IMR-90 (cell line): Measurements from ENCODE around the gene ETFB. TPM values are rescaled to one million over a fixed set of nuclear protein-coding genes. Genes with fewer than 3 reads are reported as not detected.

Experiments
- ATAC-seq: fragments of 200-7000 bp; cut with Tn5 transposase; 2 replicates; pipeline ENCODE4 v1.9.1; 2020; ENCODE audit warnings: low read depth, mild to moderate bottlenecking, moderate library complexity
- BruUV-seq: library from RNA; stranded (reverse); fragments of 400-500 nt; replicated peaks from 2 replicates; lab custom pipeline; 2021; lab: Mats Ljungman, UMichigan
- CTCF ChIA-PET: fragments of 300-600 bp; formaldehyde crosslinking; extraction: SDS; loops from one replicate; lab custom pipeline; 2021; ENCODE audit warnings: antibody characterized with exemption; lab: Yijun Ruan, JAX
- POLR2A ChIA-PET: fragments of 300-600 bp; sonication (Branson Sonifier 250); formaldehyde crosslinking; loops from one replicate; lab custom pipeline; 2022; ENCODE audit warnings: antibody characterized with exemption; ENCODE audit not compliant: unreplicated experiment; lab: Charles Lee
- DNase-seq: peaks from one replicate; pipeline ENCODE4 v3.0.0; 2013
- H2AFZ ChIP-seq: replicated peaks from 2 replicates; pipeline ENCODE3; 2013; ENCODE audit warnings: low read length, mild to moderate bottlenecking; ENCODE audit not compliant: poor library complexity
- H2AK5ac ChIP-seq: 2 replicates; pipeline ENCODE4 v1.6.1; 2013; ENCODE audit warnings: low read depth, low read length, inconsistent platforms
- H2AK9ac ChIP-seq: replicated peaks from 2 replicates; pipeline ENCODE3; 2013; ENCODE audit warnings: mild to moderate bottlenecking, low read depth, low read length, moderate library complexity; ENCODE audit not compliant: poor library complexity
- H2BK120ac ChIP-seq: 2 replicates; pipeline ENCODE4 v1.6.1; 2013; ENCODE audit warnings: low read depth, low read length, inconsistent platforms
- H2BK15ac ChIP-seq: 3 replicates; pipeline ENCODE4 v1.6.1; 2013; ENCODE audit warnings: low read depth, low read length, inconsistent platforms
- H2BK20ac ChIP-seq: 2 replicates; pipeline ENCODE4 v1.6.1; 2013; ENCODE audit warnings: low read depth, mild to moderate bottlenecking, inconsistent platforms, low read length, moderate library complexity
- H2BK5ac ChIP-seq: 2 replicates; pipeline ENCODE4 v1.6.1; 2013; ENCODE audit warnings: mild to moderate bottlenecking, low read depth, low read length, inconsistent platforms; ENCODE audit not compliant: poor library complexity, severe bottlenecking
- H3K14ac ChIP-seq: replicated peaks from 2 replicates; pipeline ENCODE4 v1.6.1; 2013; ENCODE audit warnings: low read depth, low read length, inconsistent platforms
- H3K18ac ChIP-seq: 2 replicates; pipeline ENCODE4 v1.6.1; 2013; ENCODE audit warnings: low read depth, low read length, control low read depth
- H3K23ac ChIP-seq: 2 replicates; pipeline ENCODE4 v1.6.1; 2013; ENCODE audit warnings: low read depth, low read length, inconsistent platforms
- H3K27ac ChIP-seq: 2 replicates; pipeline ENCODE4 v1.5.1; 2013; ENCODE audit warnings: mild to moderate bottlenecking, control low read depth, low read length; ENCODE audit not compliant: insufficient read depth
- H3K27me3 ChIP-seq: 2 replicates; pipeline ENCODE4 v1.6.1; 2013; ENCODE audit warnings: low read length; ENCODE audit not compliant: control insufficient read depth, insufficient read depth
- H3K36me3 ChIP-seq: 2 replicates; pipeline ENCODE4 v1.6.1; 2013; ENCODE audit warnings: low read length, mixed read lengths; ENCODE audit not compliant: control insufficient read depth, insufficient read depth
- H3K4ac ChIP-seq: 2 replicates; pipeline ENCODE4 v1.6.1; 2013; ENCODE audit warnings: low read depth, low read length, inconsistent platforms
- H3K4me1 ChIP-seq: 2 replicates; pipeline ENCODE4 v1.6.1; 2013; ENCODE audit warnings: low read length, mixed read lengths; ENCODE audit not compliant: control insufficient read depth, insufficient read depth
- H3K4me2 ChIP-seq: 2 replicates; pipeline ENCODE4 v1.6.1; 2013; ENCODE audit warnings: low read depth, mild to moderate bottlenecking, control low read depth, low read length, moderate library complexity
- H3K4me3 ChIP-seq: 2 replicates; pipeline ENCODE4 v1.5.1; 2013; ENCODE audit warnings: low read depth, mild to moderate bottlenecking, control low read depth, low read length, moderate library complexity; ENCODE audit not compliant: insufficient read depth
- H3K56ac ChIP-seq: 2 replicates; pipeline ENCODE4 v1.6.1; 2013; ENCODE audit warnings: low read length, inconsistent platforms; ENCODE audit not compliant: insufficient read depth; ENCODE audit errors: extremely low read depth
- H3K79me1 ChIP-seq, 2 experiments: 2 replicates each; pipeline ENCODE4 v1.6.1; 2013; ENCODE audit warnings: low read length in 2 of 2, inconsistent platforms in 1 of 2, low read depth in 1 of 2
- H3K9ac ChIP-seq: 2 replicates; pipeline ENCODE4 v1.6.1; 2013; ENCODE audit warnings: low read depth, low read length, control low read depth
- H3K9me1 ChIP-seq: 2 replicates; pipeline ENCODE4 v1.6.1; 2013; ENCODE audit warnings: low read length, inconsistent platforms; ENCODE audit not compliant: insufficient read depth
- H3K9me3 ChIP-seq: 2 replicates; pipeline ENCODE4 v1.6.1; 2013; ENCODE audit warnings: low read length; ENCODE audit not compliant: control insufficient read depth, insufficient read depth
- H4K20me1 ChIP-seq: 2 replicates; pipeline ENCODE4 v1.6.1; 2013; ENCODE audit warnings: low read length, inconsistent platforms; ENCODE audit not compliant: insufficient read depth
- H4K5ac ChIP-seq: 2 replicates; pipeline ENCODE4 v1.6.1; 2013; ENCODE audit warnings: mild to moderate bottlenecking, low read depth, low read length, control low read depth
- H4K8ac ChIP-seq, 2 experiments: 2 replicates each; pipeline ENCODE4 v1.6.1; 2013; ENCODE audit warnings: low read depth in 2 of 2, low read length in 2 of 2, control low read depth in 1 of 2, inconsistent platforms in 1 of 2
- H4K91ac ChIP-seq: 2 replicates; pipeline ENCODE4 v1.6.1; 2013; ENCODE audit warnings: low read depth, low read length, inconsistent platforms; ENCODE audit not compliant: insufficient read depth
- BHLHE40 ChIP-seq: fragments of 150-350 bp; IDR thresholded peaks from 2 replicates; pipeline ENCODE4 v1.6.1; 2016; ENCODE audit warnings: mild to moderate bottlenecking, low read depth, low read length
- CTCF ChIP-seq: conservative IDR thresholded peaks from 2 replicates; pipeline ENCODE4 v1.5.1; 2012; ENCODE audit warnings: mild to moderate bottlenecking, low read depth, low read length, improper control_type of control experiment
- ELK1 ChIP-seq: fragments of 150-350 bp; IDR thresholded peaks from 2 replicates; pipeline ENCODE4 v1.6.1; 2016; ENCODE audit warnings: low read depth, mild to moderate bottlenecking, low read length, moderate library complexity, borderline replicate concordance
- FOS ChIP-seq: fragments of 150-350 bp; IDR thresholded peaks from 2 replicates; pipeline ENCODE4 v1.6.1; 2016; ENCODE audit warnings: low read depth, low read length
- RAD21 ChIP-seq: IDR thresholded peaks from 2 replicates; pipeline ENCODE4 v1.6.1; 2012; ENCODE audit warnings: low read length, improper control_type of control experiment
- RFX5 ChIP-seq: IDR thresholded peaks from 2 replicates; pipeline ENCODE4 v1.8.0; 2012; ENCODE audit warnings: low read depth, mild to moderate bottlenecking, low read length, moderate library complexity
- SMC3 ChIP-seq: fragments of 150-350 bp; IDR thresholded peaks from 2 replicates; pipeline ENCODE4 v1.6.1; 2016; ENCODE audit warnings: low read depth, mild to moderate bottlenecking, antibody characterized with exemption, low read length, moderate library complexity
- WGBS, 2 experiments: methylation state at CpG; one replicate each; pipeline versions ENCODE4 v1.1.5 to v1.1.7; 2013; ENCODE audit warnings: missing lambda C conversion rate in 2 of 2; ENCODE audit not compliant: insufficient read length in 1 of 2; ENCODE audit errors: extremely low coverage in 2 of 2; 5-methylcytosine and 5-hydroxymethylcytosine counted together
- dilution Hi-C: fragments of 300-500 bp; cut with HindIII; formaldehyde crosslinking; loops from one replicate; pipeline ENCODE4 v1.14.3; 2018; ENCODE audit warnings: low sequenced_read_pairs; ENCODE audit not compliant: unreplicated experiment
- in situ Hi-C: fragments of 300-500 bp; cut with MboI; formaldehyde crosslinking; loops from 3 replicates; pipeline ENCODE4 v1.14.3; 2019; ENCODE audit warnings: low sequenced_read_pairs, inconsistent platforms, mixed read lengths
- intact Hi-C: fragments of 100-400 bp; cut with micrococcal nuclease; formaldehyde crosslinking; loops from 2 replicates; pipeline ENCODE4 v1.10.0; 2022
- polyA plus RNA-seq, 3 experiments: library from polyadenylated mRNA; depleted of rRNA; stranded (reverse); fragments of >200 nt; gene quantifications; 2 replicates each; pipeline ENCODE4 v1.2.3, GENCODE V29; 2012; ENCODE audit warnings: low replicate concordance in 1 of 3
- total RNA-seq: library from RNA; depleted of rRNA; stranded (reverse); fragments of >200 nt; gene quantifications from 2 replicates; pipeline ENCODE4 v1.2.3, GENCODE V29; 2012

The ETFB gene
- total and polyA plus RNA-seq, 2 of the 4 experiments (the other 2 are of a cell fraction) = 141 to 166 TPM

- CTCF ChIA-PET = no interaction called here
- H2AK9ac ChIP-seq = no peak overlapping the region
- 21% methylated on average over 5 of the region's 36 CpGs; no CpG with 5 or more reads in 1 of the 2 experiments for WGBS, 2 experiments
Observed at GRCh38 chr19:51326216-51327065, 39.7 kb downstream of the ETFB start.

More at GRCh38 chr19:51326216-51327065, 39.7 kb downstream of the ETFB start:
- Histone ChIP-seq H3K56ac (no peak overlapping the region), H3K14ac (no peak overlapping the region), H3K79me1 (no peaks in the 10 kb centered on the region), H3K4me2 (no peak overlapping the region), H4K20me1 (no peaks in the 10 kb centered on the region), H2BK15ac (no peak overlapping the region), H2BK20ac (no peak overlapping the region), H3K27me3 (peaks cover 4% of the 10 kb centered on the region; the same call in 1 of the 2 replicates), H3K4me1 (no peaks in the 10 kb centered on the region), H3K36me3 (no peaks in the 10 kb centered on the region), H2BK5ac (no peak overlapping the region), H3K4ac (no peak overlapping the region), H3K27ac (no peak overlapping the region), H4K91ac (no peak overlapping the region), H3K18ac (no peak overlapping the region), H3K9ac (no peak overlapping the region), H3K9me3 (no peaks in the 10 kb centered on the region), H2BK120ac (no peak overlapping the region), H3K23ac (no peak overlapping the region), H2AK5ac (no peak overlapping the region), H3K4me3 (no peak overlapping the region), H3K9me1 (no peaks in the 10 kb centered on the region), H4K8ac (no peak overlapping the region), H4K5ac (no peak overlapping the region), H2AFZ (no peak overlapping the region)
- no peak for DNase-seq
- TF ChIP-seq BHLHE40 = no peak
- TF ChIP-seq FOS = no peak
- TF ChIP-seq ELK1 = no peak
- TF ChIP-seq SMC3 = no peak
- no peak for TF ChIP-seq RFX5
- no peak for TF ChIP-seq CTCF
- TF ChIP-seq RAD21 = no peak
- POLR2A ChIA-PET = no interaction called here
- in situ Hi-C loops = no loop called here
- dilution Hi-C loops = no loop called here
- BruUV-seq = no TSS peak
- intact Hi-C loops = no loop called here
- ATAC-seq = no peak
